ENCODE data around the gene KLK2.

The KLK2 gene

DNA sequence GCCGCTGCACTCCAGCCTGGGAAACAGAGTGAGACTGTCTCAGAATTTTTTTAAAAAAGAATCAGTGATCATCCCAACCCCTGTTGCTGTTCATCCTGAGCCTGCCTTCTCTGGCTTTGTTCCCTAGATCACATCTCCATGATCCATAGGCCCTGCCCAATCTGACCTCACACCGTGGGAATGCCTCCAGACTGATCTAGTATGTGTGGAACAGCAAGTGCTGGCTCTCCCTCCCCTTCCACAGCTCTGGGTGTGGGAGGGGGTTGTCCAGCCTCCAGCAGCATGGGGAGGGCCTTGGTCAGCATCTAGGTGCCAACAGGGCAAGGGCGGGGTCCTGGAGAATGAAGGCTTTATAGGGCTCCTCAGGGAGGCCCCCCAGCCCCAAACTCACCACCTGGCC lies at the start of gene KLK2:
TSS of gene KLK2 (plus strand) at position 384 of the 400 bp plus-strand sequence. CDS start 35 bp downstream, outside the sequence.
- DNase-seq: no peak

DNA sequence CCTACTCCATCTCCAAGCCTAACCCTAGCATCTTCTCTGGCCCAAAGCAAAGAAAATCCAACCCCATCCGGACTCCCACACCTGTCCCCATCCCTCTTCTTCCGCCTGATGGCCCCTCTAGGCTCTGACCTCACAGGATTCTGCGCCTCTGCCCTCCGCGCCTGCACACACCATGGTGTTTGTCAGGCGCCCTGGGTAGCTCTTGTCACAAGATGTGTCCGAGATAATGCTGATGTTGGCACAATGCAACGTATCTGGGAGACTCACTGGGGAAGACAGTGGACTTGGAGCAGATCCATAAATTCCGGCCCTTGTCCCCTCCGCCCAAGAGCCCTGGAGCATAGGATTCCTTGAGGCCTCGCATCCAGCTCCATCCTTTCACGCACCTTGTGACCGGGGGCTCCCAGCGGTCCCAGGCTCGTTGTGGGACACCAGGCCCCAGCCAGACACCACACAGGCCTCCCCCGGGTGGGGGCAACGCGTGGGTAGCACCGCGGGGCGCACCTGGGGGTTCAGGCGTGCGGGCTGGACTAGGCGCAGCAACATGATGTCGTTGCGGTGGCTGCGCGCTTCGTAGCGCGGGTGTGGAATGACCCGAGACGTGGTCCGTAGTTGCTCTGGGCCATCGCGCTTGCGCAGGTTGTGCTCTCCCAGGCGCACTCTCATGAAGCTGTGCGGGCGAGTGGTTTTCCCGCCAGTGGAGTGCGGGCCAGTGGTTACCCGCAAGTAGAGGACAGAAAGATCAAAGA lies 46.6 kb upstream of the KLK2 start:
- no peak for DNase-seq

- no peak for DNase-seq
Observed at GRCh38 chr19:50827476-50827875, 45.8 kb upstream of the KLK2 start.

DNA sequence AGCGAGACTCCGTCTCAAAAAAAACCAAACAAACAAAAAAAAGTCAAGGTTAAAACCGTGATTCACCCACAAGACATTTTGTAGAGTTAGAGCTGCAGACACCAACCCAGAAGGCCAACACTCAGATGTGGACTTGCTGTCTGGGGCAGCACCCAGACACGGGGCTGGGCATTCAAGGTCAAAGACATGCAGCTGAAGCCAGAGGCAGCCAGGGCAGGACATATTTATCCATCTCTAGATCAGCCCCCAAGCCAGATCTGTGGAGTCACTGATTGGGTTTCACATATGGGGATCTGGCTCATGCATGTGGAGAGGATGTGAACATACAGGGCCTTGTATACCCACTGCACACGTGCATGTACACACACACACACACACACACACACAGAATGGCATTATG lies 43.4 kb upstream of the KLK2 start:
- DNase-seq: no peak

DNA sequence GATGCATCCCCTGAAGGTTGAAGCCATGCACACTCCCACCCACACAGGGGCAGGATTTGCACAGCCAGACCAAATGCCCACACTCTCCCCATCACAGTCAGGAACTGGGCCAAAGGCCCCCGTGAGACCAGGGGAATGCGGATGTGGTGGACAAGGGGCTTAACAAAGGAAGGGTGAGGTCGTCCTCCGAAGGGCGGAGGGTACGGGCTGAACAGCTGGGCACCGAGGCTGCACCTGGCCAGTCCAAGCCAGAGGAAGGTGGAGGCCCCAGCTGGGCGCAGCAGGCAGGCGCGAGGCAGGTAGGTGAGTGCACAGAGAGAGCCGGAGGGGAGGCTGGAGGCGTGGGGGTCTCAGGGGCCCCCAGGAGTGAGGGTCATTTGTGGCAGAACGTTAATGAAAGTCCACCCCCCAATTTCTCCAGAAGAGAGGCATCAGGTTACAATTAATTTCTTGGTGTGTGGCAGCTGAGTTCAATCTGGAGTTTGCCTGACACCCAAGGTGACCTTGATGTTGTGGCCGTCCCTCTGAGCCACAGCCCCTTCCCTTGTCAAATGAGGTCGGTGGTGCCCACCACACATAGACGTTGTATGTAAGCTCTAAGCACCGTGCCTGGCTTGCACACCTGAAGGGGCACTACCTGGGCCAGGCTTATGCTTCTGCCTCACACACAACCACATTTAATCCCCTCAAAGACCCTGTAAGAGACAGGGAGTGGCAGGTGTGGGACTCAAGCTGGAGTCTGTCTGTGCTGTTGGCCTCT lies 42.8 kb upstream of the KLK2 start:
- no peak for DNase-seq

DNA sequence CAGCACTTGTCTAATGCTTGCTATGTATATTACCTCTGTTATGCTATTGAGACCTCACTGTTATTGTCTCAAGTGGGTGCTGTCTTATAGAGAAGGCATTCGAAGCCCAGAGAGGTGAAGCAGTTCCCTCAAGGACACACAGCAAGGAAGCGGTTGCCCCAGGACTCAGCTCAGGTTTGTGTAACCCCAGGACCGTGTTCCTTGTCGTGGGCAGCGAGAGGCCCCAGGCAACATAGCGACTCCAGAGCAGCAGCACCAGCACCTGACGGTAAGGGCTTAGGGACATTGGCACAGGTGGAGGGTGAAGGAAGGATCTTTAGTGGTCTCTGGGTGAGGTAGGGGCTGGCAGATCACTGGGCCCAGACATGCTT lies 42.2 kb upstream of the KLK2 start:
- DNase-seq: no peak

DNA sequence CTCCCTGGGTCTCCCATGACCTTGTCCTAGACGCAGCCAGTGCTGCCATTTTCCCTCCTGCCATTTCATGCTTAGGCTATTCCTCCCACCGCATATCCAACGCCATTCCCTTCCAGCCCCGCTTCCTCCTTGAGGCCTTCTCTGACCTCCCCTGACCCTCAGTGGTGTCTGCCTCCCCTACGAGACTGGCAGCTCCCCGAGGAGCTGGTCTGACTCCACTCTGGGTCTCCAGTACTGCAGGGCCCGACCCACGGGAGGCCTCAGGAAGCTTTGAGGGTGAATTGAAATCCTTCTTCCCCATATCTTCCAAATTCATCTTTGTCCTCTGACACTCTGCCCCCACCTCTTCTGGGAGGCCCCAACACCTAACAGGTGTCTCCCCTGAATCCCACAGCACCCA lies 40.6 kb upstream of the KLK2 start:
- DNase-seq: no peak

GRCh38 chr19:50833117-50833801 lies 40.0 kb upstream of the KLK2 start, which contains the start of gene KLK15:
Gene KLK15 (minus strand): TSS chr19:50833574. CDS start chr19:50831492, 2,082 bp downstream.
- no peak for DNase-seq

- no peak for DNase-seq
Observed at GRCh38 chr19:50833802-50834167, 39.5 kb upstream of the KLK2 start.

DNA sequence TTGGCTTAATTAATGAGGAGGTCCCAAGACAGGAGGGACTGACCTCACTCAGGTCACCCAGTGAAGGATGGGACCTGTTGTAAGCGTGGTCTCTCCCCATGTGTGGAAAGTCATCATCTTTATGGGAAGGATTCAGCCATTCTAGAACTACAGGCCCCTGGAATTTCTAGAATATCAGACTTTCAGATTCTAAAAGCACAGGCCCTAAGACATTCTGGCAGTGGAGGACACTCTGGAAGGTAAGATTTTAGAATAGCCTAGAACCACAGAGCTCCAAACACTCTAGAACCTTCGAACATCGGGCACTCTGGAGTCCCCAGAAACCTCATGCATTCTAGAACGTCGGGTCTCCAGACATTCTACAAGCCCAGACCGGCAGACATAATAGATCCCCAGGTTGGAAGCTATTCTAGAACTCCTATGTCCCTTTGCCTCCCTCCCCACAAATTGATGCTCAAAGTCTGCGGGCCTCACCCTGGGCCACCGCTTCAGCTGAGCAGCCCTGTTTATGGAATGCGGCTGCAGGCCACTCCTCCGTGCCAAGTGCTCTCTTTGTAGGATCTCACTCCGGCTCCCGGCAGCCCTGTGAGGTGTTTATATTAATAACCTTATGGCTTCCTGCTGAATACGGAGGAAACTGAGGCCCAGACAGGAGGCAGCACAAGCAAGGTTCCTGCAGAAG lies 38.0 kb upstream of the KLK2 start:
- no peak for DNase-seq

DNA sequence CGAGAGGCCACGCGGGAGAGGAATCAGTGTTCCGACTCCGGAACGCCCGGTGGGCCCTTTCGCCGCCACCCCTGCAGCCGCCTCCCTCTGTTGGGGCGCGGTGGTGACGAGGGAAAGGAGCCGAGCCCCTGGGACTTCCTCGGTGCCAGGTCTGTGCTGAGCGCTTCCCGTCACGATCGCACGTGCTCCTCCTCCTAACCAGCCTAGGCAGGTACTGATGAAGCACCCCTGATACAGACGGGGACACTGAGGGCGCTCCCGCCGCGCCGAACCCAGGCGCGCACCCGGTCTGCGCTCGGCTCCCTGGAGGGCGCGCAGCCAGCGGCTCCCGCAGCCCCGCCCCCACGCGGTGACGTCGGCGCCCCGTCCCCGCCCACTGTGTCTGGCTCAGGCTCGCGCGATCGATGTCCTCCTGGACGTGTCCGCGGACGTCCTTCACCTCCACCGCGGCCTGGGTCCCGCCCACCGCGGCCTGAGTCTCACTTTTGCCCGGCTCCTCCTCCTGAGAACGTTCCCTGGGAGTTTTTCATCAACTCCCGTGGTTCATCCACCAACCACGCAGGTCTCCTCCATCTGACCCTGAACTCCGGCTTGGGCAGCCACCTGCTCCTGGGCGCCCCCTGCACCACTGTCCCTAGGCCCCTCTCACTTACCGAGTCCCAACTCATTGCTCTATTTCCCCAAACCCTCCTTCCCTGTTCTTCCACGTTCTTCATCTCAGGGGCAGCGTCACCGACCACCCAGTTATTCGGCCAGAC lies 37.3 kb upstream of the KLK2 start:
- DNase-seq: peak; percentile 58 to 68

GRCh38 chr19:50836543-50837195 lies 36.6 kb upstream of the KLK2 start:
- DNase-seq: no peak

DNA sequence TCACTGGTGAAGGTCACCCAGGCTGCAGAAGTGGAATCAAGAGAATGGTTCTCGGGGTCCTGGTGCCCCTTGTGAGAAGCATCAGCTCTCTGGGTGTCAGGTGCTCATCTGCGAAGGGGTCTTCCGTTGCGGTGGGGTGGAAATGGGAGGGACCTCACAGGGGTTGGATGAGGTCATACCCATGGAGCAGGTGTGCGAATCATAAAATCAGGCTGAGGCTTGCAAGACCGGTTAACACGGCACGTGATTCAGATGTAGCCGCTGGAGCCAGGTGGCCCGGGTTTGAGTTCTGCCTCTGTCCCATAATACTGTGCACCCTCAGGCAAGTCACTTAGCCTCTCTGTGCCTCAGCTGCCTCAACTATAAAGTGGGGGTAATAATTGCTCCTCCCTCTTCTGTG lies 35.9 kb upstream of the KLK2 start:
- DNase-seq: no peak

DNA sequence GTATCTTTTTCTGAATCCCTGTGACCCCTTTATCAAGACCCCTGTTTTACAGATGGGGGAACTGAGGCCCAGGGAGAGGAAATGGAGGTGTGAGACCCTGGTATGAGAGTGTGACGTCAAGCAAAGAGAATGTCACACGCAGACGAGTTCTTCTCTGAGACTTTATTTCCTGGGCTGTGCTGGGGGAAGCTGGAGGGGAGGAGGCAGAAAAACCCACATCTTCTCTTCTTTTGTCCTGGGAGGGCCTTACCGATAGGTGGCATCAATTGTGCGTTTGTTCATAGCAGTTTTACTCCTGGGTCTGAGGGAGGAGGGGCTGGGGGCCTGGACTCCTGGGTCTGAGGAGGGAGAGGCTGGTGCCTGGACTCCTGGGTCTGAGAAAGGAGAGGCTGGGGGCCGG lies 35.0 kb upstream of the KLK2 start:
- DNase-seq: no peak

DNA sequence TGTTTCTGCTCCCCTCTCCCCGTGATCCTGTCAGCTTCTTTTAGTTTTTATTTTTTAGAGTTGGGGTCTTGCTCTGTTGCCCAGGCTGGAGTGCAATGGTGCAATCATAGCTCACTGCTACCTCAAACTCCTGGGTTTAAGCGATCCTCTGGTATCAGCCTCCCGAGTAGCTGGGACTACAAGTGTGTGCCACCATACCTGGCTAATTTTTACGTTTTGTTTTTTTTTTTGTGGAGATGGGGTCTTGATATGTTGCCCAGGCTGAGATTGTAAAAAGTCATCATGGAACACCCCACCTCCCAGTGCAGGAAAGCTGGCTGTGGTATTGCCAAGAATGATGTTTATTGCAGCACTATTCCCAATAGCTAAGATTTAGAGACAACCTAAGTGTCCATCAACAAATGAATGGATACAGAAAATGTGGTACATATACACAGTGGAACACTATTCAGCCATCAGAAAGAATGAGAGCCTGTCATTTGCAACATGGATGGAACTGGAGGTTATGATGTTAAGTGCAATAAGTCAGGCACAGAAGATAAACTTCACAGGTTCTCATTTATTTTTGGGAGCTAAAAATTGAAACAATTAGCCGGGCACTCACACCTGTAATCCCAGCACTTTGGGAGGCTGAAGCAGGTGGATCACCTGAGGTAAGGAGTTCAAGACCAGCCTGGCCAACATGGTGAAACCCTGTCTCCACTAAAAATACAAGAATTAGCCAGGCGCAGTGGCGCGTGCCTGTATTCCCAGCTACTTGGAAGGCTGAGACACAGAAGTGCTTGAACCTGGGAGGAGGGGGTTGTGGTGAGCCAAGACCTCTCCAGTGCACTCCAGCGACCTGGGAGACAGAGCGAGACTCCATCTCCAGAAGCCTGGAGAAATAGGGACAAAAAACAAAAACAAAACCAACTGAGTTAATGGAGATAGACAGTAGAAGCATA lies 33.3 kb upstream of the KLK2 start:
- no peak for DNase-seq

GRCh38 chr19:50842130-50842529 lies 31.1 kb upstream of the KLK2 start:
- DNase-seq: no peak

- no peak for DNase-seq
Observed at GRCh38 chr19:50843205-50843604, 30.0 kb upstream of the KLK2 start.

DNA sequence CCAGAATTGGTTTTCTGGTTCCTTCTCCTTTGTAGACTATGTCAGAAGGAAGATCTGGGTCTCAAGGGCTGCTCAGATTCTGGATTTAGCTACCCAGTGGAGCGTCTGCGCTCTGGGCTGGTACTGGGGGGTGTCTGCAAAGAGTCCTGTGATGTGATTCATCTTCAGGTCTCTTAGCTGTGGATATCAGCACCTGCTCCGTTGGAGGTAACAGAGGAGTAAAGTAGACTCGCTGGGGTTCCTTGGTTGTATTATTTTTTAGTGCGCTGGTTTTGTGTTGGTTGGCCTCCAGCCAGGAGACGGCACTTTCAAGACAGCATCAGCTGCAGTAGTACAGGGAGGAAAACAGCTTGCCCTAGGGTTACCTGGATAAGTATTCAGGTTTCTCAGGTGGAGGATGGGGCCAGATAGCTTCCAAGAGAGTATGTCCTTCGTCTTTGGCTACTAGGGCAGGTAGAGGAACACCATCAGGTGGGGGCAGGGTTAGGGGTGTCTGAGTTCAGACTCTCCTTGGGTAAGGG lies 29.5 kb upstream of the KLK2 start:
- no peak for DNase-seq

DNA sequence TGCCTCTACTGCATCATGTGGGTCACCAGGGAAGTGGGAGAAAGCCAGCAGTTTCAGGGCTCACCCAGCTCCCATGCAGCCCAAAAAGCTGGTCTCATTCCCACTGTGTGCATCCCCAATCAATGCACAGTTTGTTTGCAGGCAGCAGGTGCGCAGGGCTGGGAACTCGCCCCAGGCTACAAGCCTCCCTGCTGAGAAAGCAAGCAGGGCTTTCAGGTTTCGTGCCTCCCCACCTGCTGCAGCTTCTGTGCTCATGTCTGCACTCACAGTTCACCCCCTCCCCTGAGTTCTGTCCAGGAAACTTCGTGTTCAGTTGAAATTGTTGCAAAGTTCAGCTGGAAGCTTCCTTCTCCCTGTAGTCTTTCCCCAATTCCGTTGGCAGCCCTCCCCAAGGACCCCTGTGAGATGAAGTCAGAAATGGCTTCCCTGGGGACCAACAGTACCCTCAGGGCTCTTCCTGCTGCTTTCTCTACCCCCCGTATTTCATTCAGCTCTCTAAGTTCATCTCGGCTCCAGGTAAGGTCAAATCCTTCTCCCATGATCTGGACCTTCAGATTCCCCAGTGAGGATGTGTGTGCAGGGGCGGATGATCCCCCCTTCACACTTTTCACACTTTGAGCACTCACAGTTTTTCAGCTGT lies 28.8 kb upstream of the KLK2 start:
- DNase-seq: no peak

DNA sequence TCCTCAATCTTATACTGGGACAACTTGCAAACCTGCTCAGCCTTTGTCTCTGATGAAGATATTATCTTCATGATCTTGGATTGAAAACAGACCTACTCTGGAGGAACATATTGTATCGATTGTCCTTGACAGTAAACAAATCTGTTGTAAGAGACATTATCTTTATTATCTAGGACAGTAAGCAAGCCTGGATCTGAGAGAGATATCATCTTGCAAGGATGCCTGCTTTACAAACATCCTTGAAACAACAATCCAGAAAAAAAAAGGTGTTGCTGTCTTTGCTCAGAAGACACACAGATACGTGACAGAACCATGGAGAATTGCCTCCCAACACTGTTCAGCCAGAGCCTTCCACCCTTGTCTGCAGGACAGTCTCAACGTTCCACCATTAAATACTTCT lies 22.5 kb upstream of the KLK2 start:
- DNase-seq: no peak

Data from CD4-positive, alpha-beta T cell treated with Interleukin-4 for 1 hour (primary cell).